Right lobe of liver (tissue), 4 donors: ENCODE measurements around the gene TPSAB1.

ENCODE experiments used
- CTCF ChIP-seq, 4 donors: fragments of 200-600 bp in 3 of 4; fragments of 450-650 bp in 1 of 4; IDR thresholded peaks; one replicate each; pipeline versions ENCODE4 v1.5.1 to v1.8.0; 2016 to 2022; ENCODE audit warnings: antibody characterized with exemption in 4 of 4, mild to moderate bottlenecking in 2 of 4
- POLR2A ChIP-seq: fragments of 450-650 bp; IDR thresholded peaks from one replicate; pipeline ENCODE4 v1.6.1; 2017; ENCODE audit warnings: antibody characterized with exemption, mild to moderate bottlenecking
- donor health status: DM: no; HTN: no; CAD: no.
- donor health status: DM: no; HTN: no; CAD: no.
- donor health status: DM: no; HTN: yes; CAD: no.

- TF ChIP-seq CTCF (IDR thresholded peaks at IDR 0.05) = no peak
- TF ChIP-seq POLR2A = no peak
Measured at GRCh38 chr16:1272453-1273198, 32.1 kb downstream of the TPSAB1 start.
